HepG2 (cell line): ENCODE results near the gene SVOPL. TPM values are rescaled to one million over a fixed set of nuclear protein-coding genes. Genes with fewer than 3 reads are reported as not detected.
A peak's percentile ranks its signal among the peaks of the same experiment; 100 is the strongest.

Source experiments
- ATAC-seq: fragments of 200-7000 bp; cut with Tn5 transposase; 3 replicates; pipeline ENCODE4 v1.9.1; 2020; ENCODE audit warnings: mild to moderate bottlenecking, moderate library complexity
- BruUV-seq: library from RNA; stranded (reverse); fragments of 400-500 nt; replicated peaks from 2 replicates; lab custom pipeline; 2021; lab: Mats Ljungman, UMichigan
- CTCF ChIA-PET: fragments of 300-600 bp; formaldehyde crosslinking; extraction: SDS; loops from one replicate; lab custom pipeline; 2021; ENCODE audit warnings: low total read pairs, inconsistent platforms, low intra/inter-chr PET ratio; lab: Yijun Ruan, JAX
- POLR2A ChIA-PET: fragments of 350-600 bp; sonication (Branson Sonifier 250); formaldehyde crosslinking; loops from one replicate; lab custom pipeline; 2020; ENCODE audit warnings: antibody characterized with exemption, inconsistent platforms; lab: Yijun Ruan, JAX
- DNase-seq: peaks from one replicate; pipeline ENCODE4 v3.0.0-alpha.2; 2015; ENCODE audit warnings: low spot score
- FAIRE-seq: peaks from 3 replicates; lab custom pipeline; 2011; peaks lifted over from hg19 to GRCh38; lab: Jason Lieb, UNC
- H2AFZ ChIP-seq: one replicate; pipeline ENCODE4 v1.6.1; 2011; ENCODE audit warnings: low read length, inconsistent platforms
- H3K27ac ChIP-seq: fragments of 300-600 bp; 3 replicates; pipeline ENCODE4 v1.8.0; 2011; ENCODE audit warnings: mixed run types, mild to moderate bottlenecking, mixed read lengths, low read length, inconsistent platforms; ENCODE audit not compliant: insufficient read depth; ENCODE audit errors: extremely low read length
- H3K27me3 ChIP-seq, 2 experiments: fragments of 200-600 bp in 1 of 2; 2 replicates in 1 of 2; 3 replicates in 1 of 2; pipeline versions ENCODE4 v1.6.0 to v1.8.0; 2011; ENCODE audit warnings: low read length in 2 of 2, mild to moderate bottlenecking in 2 of 2, moderate library complexity in 2 of 2, inconsistent platforms in 1 of 2; ENCODE audit not compliant: insufficient read depth in 2 of 2, control insufficient read depth in 1 of 2
- H3K36me3 ChIP-seq, 2 experiments: fragments of 200-600 bp in 1 of 2; replicated peaks in 1 of 2; 2 replicates in 1 of 2; 3 replicates in 1 of 2; pipeline versions ENCODE4 v1.5.1 to v1.8.0; 2011; ENCODE audit warnings: low read length in 2 of 2, inconsistent platforms in 1 of 2; ENCODE audit not compliant: insufficient read depth in 2 of 2, control insufficient read depth in 1 of 2
- H3K4me1 ChIP-seq: 2 replicates; pipeline ENCODE4 v1.5.1; 2012; ENCODE audit warnings: low read length, inconsistent platforms; ENCODE audit not compliant: insufficient read depth
- H3K4me2 ChIP-seq: 2 replicates; pipeline ENCODE4 v1.6.0; 2011; ENCODE audit warnings: low read depth, low read length, inconsistent platforms
- H3K4me3 ChIP-seq, 3 experiments: fragments of 200-600 bp in 1 of 3; sonication (generic), shearing (Covaris generic) in 1 of 3; replicated peaks in 1 of 3; 2 replicates each; pipeline ENCODE4 v1.5.1; 2011 to 2016; ENCODE audit warnings: low read length in 3 of 3, inconsistent platforms in 2 of 3, low read depth in 2 of 3, mild to moderate bottlenecking in 2 of 3, control low read depth in 1 of 3, mixed read lengths in 1 of 3; ENCODE audit not compliant: insufficient read depth in 1 of 3
- H3K79me2 ChIP-seq: one replicate; pipeline ENCODE4 v1.6.1; 2011; ENCODE audit warnings: low read length, inconsistent platforms; ENCODE audit not compliant: insufficient read depth
- H3K9ac ChIP-seq: 2 replicates; pipeline ENCODE4 v1.6.0; 2011; ENCODE audit warnings: mild to moderate bottlenecking, low read depth, low read length, inconsistent platforms; ENCODE audit not compliant: insufficient read depth
- H3K9me3 ChIP-seq: 2 replicates; pipeline ENCODE4 v1.5.1; 2012; ENCODE audit warnings: mild to moderate bottlenecking, low read length
- H4K20me1 ChIP-seq: 2 replicates; pipeline ENCODE4 v1.6.0; 2011; ENCODE audit warnings: inconsistent platforms, mild to moderate bottlenecking, low read length, moderate library complexity; ENCODE audit not compliant: insufficient read depth
- CEBPG ChIP-seq: IDR thresholded peaks from 2 replicates; pipeline ENCODE4 v1.6.1; 2016
- CHD4 ChIP-seq: fragments of 200-600 bp; sonication (generic); IDR thresholded peaks from 2 replicates; pipeline ENCODE4 v1.7.0; 2017; ENCODE audit warnings: mild to moderate bottlenecking, low read length, borderline replicate concordance
- DMAP1 ChIP-seq: IDR thresholded peaks from 2 replicates; pipeline ENCODE4 v1.6.1; 2016
- ISX ChIP-seq: sonication (generic); formaldehyde crosslinking; conservative IDR thresholded peaks from 2 replicates; pipeline ENCODE4 v1.5.0; 2020; ENCODE audit warnings: missing genetic modification reagents
- NR2F6 ChIP-seq, 2 experiments: IDR thresholded peaks; 2 replicates each; pipeline ENCODE4 v1.6.1; 2016; ENCODE audit warnings: antibody characterized with exemption in 1 of 2, mild to moderate bottlenecking in 1 of 2
- RNF2 ChIP-seq: fragments of 450-650 bp; conservative IDR thresholded peaks from 2 replicates; pipeline ENCODE4 v1.6.1; 2016; ENCODE audit warnings: low read depth
- SOX13 ChIP-seq, 3 experiments: fragments of 450-650 bp in 1 of 3; sonication (generic) in 1 of 3; formaldehyde crosslinking in 1 of 3; IDR thresholded peaks in 2 of 3; conservative IDR thresholded peaks in 1 of 3; 2 replicates each; pipeline versions ENCODE4 v1.5.0 to v1.6.1; 2016 to 2020; ENCODE audit warnings: antibody characterized with exemption in 1 of 3, mild to moderate bottlenecking in 1 of 3, missing compliant biosample characterization in 1 of 3, missing genetic modification reagents in 1 of 3, moderate library complexity in 1 of 3
- SOX5 ChIP-seq: IDR thresholded peaks from 2 replicates; pipeline ENCODE4 v1.6.1; 2016; ENCODE audit warnings: borderline replicate concordance
- SRSF4 ChIP-seq: fragments of 200-400 bp; formaldehyde crosslinking; IDR thresholded peaks from one replicate; pipeline ENCODE4 v1.6.1; 2018; ENCODE audit warnings: mild to moderate bottlenecking, low read depth, low read length, moderate library complexity; ENCODE audit not compliant: poor library complexity, severe bottlenecking
- THAP7 ChIP-seq: sonication (generic); formaldehyde crosslinking; IDR thresholded peaks from 2 replicates; pipeline ENCODE4 v1.8.1; 2023; ENCODE audit warnings: mild to moderate bottlenecking, missing genetic modification reagents
- ZBED4 ChIP-seq: sonication (generic); formaldehyde crosslinking; IDR thresholded peaks from 2 replicates; pipeline ENCODE4 v1.4.0; 2020; ENCODE audit warnings: missing genetic modification reagents, borderline replicate concordance
- ZBTB38 ChIP-seq: sonication (generic); formaldehyde crosslinking; IDR thresholded peaks from 2 replicates; pipeline ENCODE4 v1.5.1; 2020; ENCODE audit warnings: mild to moderate bottlenecking, missing genetic modification reagents
- ZNF468 ChIP-seq: sonication (generic); formaldehyde crosslinking; IDR thresholded peaks from 2 replicates; pipeline ENCODE4 v1.8.0; 2022; ENCODE audit warnings: mild to moderate bottlenecking, moderate library complexity, missing genetic modification reagents
- ZNF543 ChIP-seq: sonication (generic); formaldehyde crosslinking; IDR thresholded peaks from 2 replicates; pipeline ENCODE4 v1.4.0; 2020; ENCODE audit warnings: mild to moderate bottlenecking, missing genetic modification reagents
- ZNF576 ChIP-seq: sonication (generic); formaldehyde crosslinking; IDR thresholded peaks from 2 replicates; pipeline ENCODE4 v1.4.0; 2020; ENCODE audit warnings: mild to moderate bottlenecking, missing genetic modification reagents
- ZNF800 ChIP-seq: sonication (generic); formaldehyde crosslinking; IDR thresholded peaks from 2 replicates; pipeline ENCODE4 v1.4.0; 2020; ENCODE audit warnings: missing genetic modification reagents
- WGBS: methylation state at CpG from one replicate; pipeline ENCODE4 v1.1.6; 2017; ENCODE audit warnings: low lambda C conversion rate; 5-methylcytosine and 5-hydroxymethylcytosine counted together
- in situ Hi-C: cut with HindIII; loops from 2 replicates; pipeline ENCODE4 v1.10.0; 2017; ENCODE audit warnings: low pct_unique_long_range_greater_than_20kb; ENCODE audit not compliant: extremely low pct_ligation_motif_present
- intact Hi-C: fragments of 100-400 bp; cut with micrococcal nuclease; formaldehyde crosslinking; loops from one replicate; pipeline ENCODE4 v1.10.0; 2022; ENCODE audit not compliant: unreplicated experiment
- polyA plus RNA-seq, 8 experiments: library from polyadenylated mRNA; depleted of rRNA in 3 of 8; stranded (reverse) in 7 of 8; unstranded in 1 of 8; fragments of >200 nt; fragmentation: Illumina TruSeq in 4 of 8; extraction: Trizol in 4 of 8; gene quantifications; 2 replicates each; pipeline versions ENCODE4 v1.2.1 to v1.2.3, GENCODE V29; 2011 to 2016; ENCODE audit warnings: low read depth in 4 of 8, missing spikeins in 1 of 8, mixed read lengths in 1 of 8; ENCODE audit not compliant: insufficient read depth in 1 of 8
- total RNA-seq, 5 experiments: library from RNA; depleted of rRNA; stranded (reverse); fragments of >200 nt; fragmentation: Illumina TruSeq; extraction: Trizol; gene quantifications; 2 replicates each; pipeline ENCODE4 v1.2.3, GENCODE V29; 2016; ENCODE audit warnings: low read depth in 1 of 5

The SVOPL gene
- total and polyA plus RNA-seq, 2 of the 13 experiments (the other 11 are each of a cell fraction or from before 2014, with no cell fraction given) = not detected

GRCh38 chr7:138666385-138666784 is 34.8 kb downstream of the SVOPL start (continued):
- TF ChIP-seq THAP7 (CRISPR knock-in tag) = no peak
- peak; percentile 43; the same call in 1 of the 2 replicates for TF ChIP-seq NR2F6 (IDR thresholded peaks at IDR 0.05)
- TF ChIP-seq NR2F6 (CRISPR knock-in tag; IDR thresholded peaks at IDR 0.05) = peak; percentile 22; the same call in 1 of the 2 replicates
- TF ChIP-seq ZNF800 (CRISPR knock-in tag) = no peak
- TF ChIP-seq, all 625 proteins: peak for 6

GRCh38 chr7:138665669-138666140 is 35.5 kb downstream of the SVOPL start:
- H3K36me3 ChIP-seq = no peaks in the 10 kb centered on the region
- H3K27ac ChIP-seq = peak overlapping the region; percentile 59
- no peaks in the 10 kb centered on the region for H3K9me3 ChIP-seq
- ATAC-seq (peak; percentile 84), FAIRE-seq (peak; percentile 66), DNase-seq (peak; percentile 86)
- no peaks in the 10 kb centered on the region for H4K20me1 ChIP-seq
- peak overlapping the region; percentile 65 for H3K4me2 ChIP-seq
- no peak overlapping the region for H2AFZ ChIP-seq
- H3K9ac ChIP-seq = peak overlapping the region; percentile 18; the same call in 1 of the 2 replicates
- WGBS = 19% methylated on average over 4 of the region's 4 CpGs
- no TSS peak for BruUV-seq
- no peaks in the 10 kb centered on the region for H3K79me2 ChIP-seq
- POLR2A ChIA-PET = interaction anchor here (1.1 kb wide), 1 partner anchor 11 kb away, joined by 4 read pairs; no protein-coding TSS in a partner anchor
- peaks cover 68% of the 10 kb centered on the region for H3K4me1 ChIP-seq
- CTCF ChIA-PET = no interaction called here
- intact Hi-C loops = no loop called here
- peak overlapping the region in 2 of 3 experiments; percentile 17 to 19; a peak in 3 of 6 replicates for H3K4me3 ChIP-seq
- peaks cover 0 to 12% of the 10 kb centered on the region in 2 experiments; a peak in 2 of 5 replicates for H3K27me3 ChIP-seq
- in situ Hi-C loops = no loop called here
- TF ChIP-seq SOX13 (IDR thresholded peaks at IDR 0.05) = no peak
- TF ChIP-seq SOX13 (CRISPR knock-in tag; conservative IDR thresholded peaks at IDR 0.05 in 1 of 2, IDR thresholded peaks at IDR 0.05 in 1 of 2) = peak in 1 of 2 experiments; percentile 85; a peak in 2 of 4 replicates
- no peak for TF ChIP-seq RNF2
- TF ChIP-seq CHD4 = peak; percentile 71; the same call in 1 of the 2 replicates
- TF ChIP-seq ZBED4 (CRISPR knock-in tag) = no peak
- no peak for TF ChIP-seq ZBTB38
- 0 out of 2 replicates have a peak, but pooled peaks have one; percentile 2 for TF ChIP-seq CEBPG (CRISPR knock-in tag)
- no peak for TF ChIP-seq SRSF4
- TF ChIP-seq ISX (CRISPR knock-in tag) = no peak
- TF ChIP-seq SOX5 (CRISPR knock-in tag) = peak; percentile 80
- no peak for TF ChIP-seq ZNF576 (CRISPR knock-in tag)
- TF ChIP-seq ZNF468 (CRISPR knock-in tag) = no peak
- TF ChIP-seq DMAP1 (CRISPR knock-in tag) = no peak
- no peak for TF ChIP-seq ZNF543 (CRISPR knock-in tag)
